ENCODE data around the gene SLC15A4.
"Not testable (repeated sequence)": the region's sequence is repeated elsewhere in the genome, so short reads cannot be mapped to it uniquely, and the experiment has no call there.

DNA sequence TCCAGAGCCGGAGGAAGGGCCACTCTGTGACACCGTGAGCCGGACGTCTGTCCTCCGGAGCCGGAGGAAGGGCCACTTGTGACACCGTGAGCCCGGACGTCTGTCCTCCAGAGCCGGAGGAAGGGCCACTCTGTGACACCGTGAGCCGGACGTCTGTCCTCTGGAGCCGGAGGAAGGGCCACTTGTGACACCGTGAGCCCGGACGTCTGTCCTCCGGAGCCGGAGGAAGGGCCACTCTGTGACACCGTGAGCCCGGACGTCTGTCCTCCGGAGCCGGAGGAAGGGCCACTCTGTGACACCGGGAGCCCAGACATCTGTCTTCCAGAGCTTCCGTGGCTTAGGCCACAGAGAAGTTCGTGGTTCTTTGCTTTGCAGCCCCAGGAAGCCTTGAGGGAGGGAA lies 22.9 kb upstream of the SLC15A4 start:
- TF ChIP-seq SP1, ELF4 (IDR thresholded peaks at IDR 0.05): not testable (repeated sequence)

Measured in HEK293T (cell line).